HG03280 (cell line): ENCODE measurements around the gene EPGN.
"Not testable (repeated sequence)": the region's sequence is repeated elsewhere in the genome, so short reads cannot be mapped to it uniquely, and the experiment has no call there.

Experiments used
- ATAC-seq: cut with Tn5 transposase; IDR thresholded peaks from one replicate; pipeline ENCODE4 v1.9.1; 2021; ENCODE audit warnings: mild to moderate bottlenecking, moderate library complexity; ENCODE audit not compliant: unreplicated experiment

The EPGN gene

DNA sequence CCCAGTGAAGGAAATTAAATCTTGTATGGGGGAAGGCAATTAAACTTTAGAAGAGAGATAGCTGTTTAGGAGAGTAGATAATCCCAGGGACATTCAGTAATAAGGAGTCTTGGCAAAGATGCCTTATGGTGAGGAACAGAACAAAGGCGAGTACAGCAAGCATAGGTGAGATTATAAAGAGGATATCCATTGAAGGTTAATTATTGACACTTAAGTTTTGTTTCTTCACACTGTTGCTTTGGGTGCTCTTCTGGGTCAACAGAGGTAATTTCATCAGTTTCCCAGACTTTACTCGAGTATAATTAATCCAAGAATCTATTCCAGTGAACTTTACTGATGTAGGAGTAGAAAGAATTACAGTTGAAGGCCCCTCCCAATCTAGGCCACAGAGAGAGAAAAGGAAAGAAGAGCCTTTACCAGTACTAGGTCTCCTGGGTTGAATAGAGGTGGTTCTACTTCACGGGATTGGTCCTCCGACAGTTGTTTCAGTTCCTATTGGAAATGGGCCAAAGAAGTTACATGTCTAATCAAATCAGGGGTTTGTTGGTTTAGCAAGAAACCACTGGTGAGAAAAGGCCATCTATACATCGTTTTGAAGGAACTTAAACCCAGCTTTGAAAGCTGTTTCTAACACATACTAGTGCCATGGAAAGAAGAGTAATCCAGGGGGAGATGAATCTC lies 27.2 kb downstream of the EPGN start:
- ATAC-seq = no peak

- no peak for ATAC-seq
Measured at GRCh38 chr4:74338792-74339333, 30.6 kb downstream of the EPGN start.

DNA sequence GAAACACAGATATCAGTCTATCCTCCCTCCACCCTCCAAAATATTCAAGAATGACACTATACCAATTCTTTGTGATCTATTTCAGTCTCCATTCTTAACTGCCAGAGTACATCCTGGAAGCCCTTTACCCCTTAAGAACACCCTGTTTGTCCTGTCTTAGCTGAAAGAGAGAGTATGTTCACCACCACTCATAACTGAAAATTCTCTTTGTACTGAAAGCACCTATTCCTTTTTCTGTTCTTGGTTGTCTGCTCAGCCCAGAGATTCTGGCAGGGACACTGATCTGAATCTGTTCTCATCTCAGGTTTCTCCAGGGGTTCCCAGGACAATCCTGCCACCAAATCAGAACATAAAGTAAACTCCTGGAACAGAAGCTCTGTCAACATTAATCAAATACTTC lies 31.2 kb downstream of the EPGN start:
- no peak for ATAC-seq

GRCh38 chr4:74340421-74340820 lies 32.2 kb downstream of the EPGN start:
- not testable (repeated sequence) for ATAC-seq

DNA sequence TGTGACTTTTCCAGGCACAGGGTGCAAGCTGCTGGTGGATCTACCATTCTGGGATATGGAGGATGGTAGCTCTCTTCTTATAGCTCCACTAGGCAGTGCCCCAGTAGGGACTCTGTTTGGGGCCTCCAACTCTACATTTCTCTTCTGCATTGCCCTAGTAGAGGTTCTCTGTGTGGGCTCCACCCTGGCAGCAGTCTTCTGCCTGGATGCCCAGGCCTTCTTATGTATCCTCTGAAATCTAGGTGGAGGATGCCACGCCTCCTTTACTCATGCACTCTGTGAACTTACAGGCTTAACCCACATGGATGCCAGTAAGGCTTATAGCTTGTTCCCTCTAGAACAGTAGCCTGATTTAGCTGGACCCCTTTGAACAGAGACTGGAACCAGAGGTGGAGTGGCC lies 35.8 kb downstream of the EPGN start:
- no peak for ATAC-seq

DNA sequence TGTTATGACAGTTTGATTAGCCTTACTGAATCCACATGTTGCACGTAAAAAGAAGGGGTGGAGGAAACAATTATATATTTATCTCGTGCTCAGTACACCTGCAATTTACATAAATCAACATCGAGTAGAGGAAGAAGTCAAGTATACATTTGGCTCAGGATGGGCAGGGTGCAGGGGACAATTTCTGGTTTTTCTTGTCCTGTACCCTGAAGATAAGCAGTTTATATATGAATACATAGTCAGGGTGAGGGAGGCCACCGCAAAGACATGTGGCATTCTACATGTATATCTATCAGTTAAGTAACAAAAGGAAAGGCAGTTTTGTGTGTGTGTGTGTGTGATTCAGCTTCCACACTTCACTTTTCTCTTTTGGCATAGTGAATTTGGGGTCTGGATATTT lies 45.6 kb downstream of the EPGN start:
- no peak for ATAC-seq

DNA sequence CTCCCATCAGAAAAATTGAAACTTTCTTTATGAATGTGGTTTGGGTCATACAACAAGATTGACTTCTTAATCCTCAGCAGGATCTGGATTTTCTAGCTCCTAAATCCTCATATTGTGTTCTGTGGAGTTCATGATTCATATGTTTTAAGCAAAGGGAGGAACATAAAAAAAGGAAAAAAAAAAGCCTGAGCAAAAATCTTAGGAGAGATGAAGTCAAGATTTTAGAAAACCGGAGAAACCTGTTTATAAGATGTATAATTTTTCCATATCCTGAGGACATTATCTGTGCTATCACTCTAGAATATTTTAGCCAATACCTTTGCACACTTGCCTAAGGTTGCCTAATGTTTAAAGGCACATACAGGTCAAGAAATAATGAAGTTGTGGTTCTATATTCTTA lies 49.7 kb downstream of the EPGN start:
- no peak for ATAC-seq

GRCh38 chr4:74361671-74362070 lies 53.4 kb downstream of the EPGN start:
- no peak for ATAC-seq

DNA sequence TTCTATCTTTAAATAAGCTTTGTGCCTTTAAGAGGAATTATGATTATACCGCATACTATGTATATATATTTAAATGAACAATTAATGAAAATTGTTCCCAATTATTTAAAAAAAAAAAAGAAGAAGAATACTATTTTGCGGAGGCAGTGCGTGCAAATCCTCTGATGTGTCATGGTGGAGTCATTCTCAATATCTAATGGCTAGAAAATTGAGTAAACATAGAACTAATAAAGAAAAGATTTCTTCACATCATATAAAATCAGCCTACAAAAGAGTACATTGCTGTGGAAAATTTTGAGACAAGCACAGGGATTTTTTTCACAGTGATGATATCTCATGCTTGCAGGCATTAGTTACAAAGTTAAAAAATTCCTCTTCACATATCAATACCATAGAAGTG lies 54.1 kb downstream of the EPGN start:
- no peak for ATAC-seq

DNA sequence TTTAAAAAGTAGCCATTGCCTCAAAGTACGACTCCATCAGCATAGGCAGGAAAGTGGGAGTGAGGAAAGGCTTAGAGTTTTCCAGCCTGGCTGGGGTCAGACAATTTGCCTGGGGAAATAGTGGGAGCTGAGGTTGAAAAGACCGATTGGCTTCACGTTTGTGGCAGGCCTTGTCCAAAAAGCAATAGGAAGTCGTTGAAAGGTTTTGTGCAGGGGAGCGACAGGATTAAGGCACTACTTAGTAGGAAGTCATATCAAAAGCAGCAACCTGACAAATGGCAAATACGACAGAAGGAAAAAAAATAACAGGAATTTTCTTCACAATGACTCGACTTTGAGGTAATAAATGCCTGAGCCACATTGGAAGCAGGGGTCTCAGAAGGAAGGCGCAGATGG lies 56.0 kb downstream of the EPGN start:
- no peak for ATAC-seq

DNA sequence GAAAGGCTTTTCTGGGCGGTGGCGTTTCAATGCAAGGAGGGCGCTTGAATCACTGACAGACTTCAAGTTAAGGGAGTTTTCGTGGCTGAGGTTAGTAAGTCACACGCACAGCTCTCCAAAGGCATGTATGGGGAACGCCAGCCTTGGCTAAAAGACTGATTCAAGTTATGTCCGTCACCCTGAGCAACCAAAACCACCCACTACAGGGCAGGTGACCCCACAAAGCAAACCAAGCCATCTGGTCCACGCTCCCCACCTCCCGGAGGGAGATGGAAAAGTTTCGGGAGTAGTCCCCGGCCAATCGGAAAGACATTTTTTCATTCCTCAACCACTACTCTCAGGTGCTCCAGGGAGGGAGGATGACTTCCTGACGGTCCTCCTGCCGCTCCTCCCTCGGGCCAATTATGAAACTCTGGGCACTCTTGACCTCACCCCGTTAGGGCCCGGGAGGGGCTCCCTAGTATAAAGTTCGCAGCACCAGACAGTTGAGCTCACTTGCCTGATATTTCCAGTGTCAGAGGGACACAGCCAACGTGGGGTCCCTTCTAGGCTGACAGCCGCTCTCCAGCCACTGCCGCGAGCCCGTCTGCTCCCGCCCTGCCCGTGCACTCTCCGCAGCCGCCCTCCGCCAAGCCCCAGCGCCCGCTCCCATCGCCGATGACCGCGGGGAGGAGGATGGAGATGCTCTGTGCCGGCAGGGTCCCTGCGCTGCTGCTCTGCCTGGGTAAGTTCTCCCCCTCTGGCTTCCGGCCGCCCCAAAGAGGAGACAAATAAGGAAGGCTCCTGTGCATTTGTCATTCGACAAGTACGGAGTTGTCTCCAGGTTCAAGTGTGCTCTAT lies 56.6 kb downstream of the EPGN start, which contains the start of gene EREG:
Gene EREG, plus strand, starts transcription at position 494 of the 840 bp plus-strand sequence. Its CDS starts 164 bp downstream, at position 658.
- peak; percentile 37 for ATAC-seq

DNA sequence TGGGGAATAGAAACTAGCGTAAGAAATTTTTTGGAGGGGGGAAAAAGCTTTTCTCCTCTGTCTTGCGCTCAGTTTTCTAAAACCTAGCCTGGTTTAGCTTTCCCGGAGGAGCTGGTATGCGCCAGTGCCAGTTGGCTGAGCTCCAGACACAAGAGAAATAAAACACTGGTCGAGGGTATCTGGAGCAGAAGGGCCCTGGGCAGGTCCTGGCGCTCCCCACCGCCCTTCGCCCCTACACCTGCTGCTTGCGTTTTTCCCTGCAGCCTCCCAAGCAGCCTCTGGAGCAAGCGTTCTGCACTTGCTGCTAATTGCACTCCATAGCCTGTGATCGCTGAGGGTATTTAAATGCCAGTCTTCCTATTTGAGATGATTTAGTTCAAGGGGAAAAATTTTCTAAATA lies 57.5 kb downstream of the EPGN start:
- no peak for ATAC-seq
